Chondrocyte (in vitro differentiated cells): ENCODE measurements around the gene CNEP1R1. TPM values are rescaled to one million over a fixed set of nuclear protein-coding genes. Genes with fewer than 3 reads are reported as not detected.

ENCODE experiments used
- DNase-seq: peaks from one replicate; pipeline ENCODE4 v3.0.0; 2021; ENCODE audit warnings: mixed read lengths, low spot score
- H3K27ac Mint-ChIP-seq: one replicate; pipeline ENCODE4 v1.8.0; 2021; ENCODE audit warnings: mild to moderate bottlenecking, moderate library complexity, mixed read lengths; ENCODE audit not compliant: unreplicated experiment
- H3K27me3 Mint-ChIP-seq: 2 replicates; pipeline ENCODE4 v1.8.0; 2021; ENCODE audit warnings: low read depth, mixed read lengths
- H3K36me3 Mint-ChIP-seq: 2 replicates; pipeline ENCODE4 v1.8.0; 2021; ENCODE audit warnings: low read depth, mixed read lengths
- H3K4me1 Mint-ChIP-seq: 2 replicates; pipeline ENCODE4 v1.8.0; 2021; ENCODE audit warnings: low read depth, mild to moderate bottlenecking, mixed read lengths
- H3K4me3 Mint-ChIP-seq: one replicate; pipeline ENCODE4 v1.8.0; 2021; ENCODE audit warnings: mild to moderate bottlenecking, moderate library complexity, mixed read lengths; ENCODE audit not compliant: unreplicated experiment
- H3K9me3 Mint-ChIP-seq: 2 replicates; pipeline ENCODE4 v1.8.0; 2021; ENCODE audit warnings: low read depth, mixed read lengths
- CTCF ChIP-seq: fragments of 200-600 bp; sonication (generic); IDR thresholded peaks from 2 replicates; pipeline ENCODE4 v1.5.0; 2021; ENCODE audit warnings: antibody characterized with exemption, mild to moderate bottlenecking, moderate library complexity
- total RNA-seq: library from RNA; stranded (reverse); gene quantifications from 3 replicates; pipeline ENCODE4 v1.2.1, GENCODE V29; 2021

Gene CNEP1R1
- total RNA-seq, 1 donor from 2014 or later, result 25.7 TPM

- peaks cover 2% of the 10 kb centered on the region for H3K27me3 Mint-ChIP-seq
- no peak overlapping the region for H3K27ac Mint-ChIP-seq
- peaks cover 3% of the 10 kb centered on the region for H3K4me1 Mint-ChIP-seq
- peaks cover 19% of the 10 kb centered on the region for H3K36me3 Mint-ChIP-seq
- DNase-seq, result no peak
- TF ChIP-seq CTCF, result no peak
- no peak overlapping the region for H3K4me3 Mint-ChIP-seq
- no peaks in the 10 kb centered on the region for H3K9me3 Mint-ChIP-seq
Observed at GRCh38 chr16:50037662-50038220, 12.7 kb downstream of the CNEP1R1 start.

- no peak for TF ChIP-seq CTCF
- H3K27ac Mint-ChIP-seq, result no peak overlapping the region
- no peak overlapping the region for H3K4me3 Mint-ChIP-seq
Observed at GRCh38 chr16:50038286-50038685, 13.3 kb downstream of the CNEP1R1 start.

GRCh38 chr16:50038756-50039529 lies 13.9 kb downstream of the CNEP1R1 start:
- H3K4me3 Mint-ChIP-seq, result no peak overlapping the region
- no peak for TF ChIP-seq CTCF
- DNase-seq, result no peak
- H3K27me3 Mint-ChIP-seq, result peaks cover 13% of the 10 kb centered on the region
- H3K36me3 Mint-ChIP-seq, result peaks cover 16% of the 10 kb centered on the region
- H3K4me1 Mint-ChIP-seq, result peaks cover 3% of the 10 kb centered on the region
- H3K9me3 Mint-ChIP-seq, result no peaks in the 10 kb centered on the region
- no peak overlapping the region for H3K27ac Mint-ChIP-seq

More at GRCh38 chr16:50038286-50038685, 13.3 kb downstream of the CNEP1R1 start:
- Mint-ChIP-seq H3K9me3 (no peaks in the 10 kb centered on the region), H3K4me1 (peaks cover 3% of the 10 kb centered on the region), H3K36me3 (peaks cover 17% of the 10 kb centered on the region), H3K27me3 (peaks cover 7% of the 10 kb centered on the region)
- no peak for DNase-seq

- Mint-ChIP-seq H3K9me3 (no peaks in the 10 kb centered on the region), H3K36me3 (peaks cover 9% of the 10 kb centered on the region), H3K4me3 (no peak overlapping the region), H3K4me1 (peaks cover 3% of the 10 kb centered on the region), H3K27ac (no peak overlapping the region), H3K27me3 (peaks cover 15% of the 10 kb centered on the region)
- no peak for TF ChIP-seq CTCF
- no peak for DNase-seq
Observed at GRCh38 chr16:50040018-50040417, 15.0 kb downstream of the CNEP1R1 start.

- Mint-ChIP-seq H3K27ac (no peak overlapping the region), H3K4me1 (peaks cover 3% of the 10 kb centered on the region), H3K4me3 (no peak overlapping the region), H3K27me3 (peaks cover 15% of the 10 kb centered on the region), H3K36me3 (peaks cover 5% of the 10 kb centered on the region), H3K9me3 (no peaks in the 10 kb centered on the region)
- no peak for DNase-seq
- no peak for TF ChIP-seq CTCF
Observed at GRCh38 chr16:50040710-50041109, 15.7 kb downstream of the CNEP1R1 start.
